ENCODE data around the gene ODAD3.
"Not testable (repeated sequence)": the region's sequence is repeated elsewhere in the genome, so short reads cannot be mapped to it uniquely, and the experiment has no call there.

DNA sequence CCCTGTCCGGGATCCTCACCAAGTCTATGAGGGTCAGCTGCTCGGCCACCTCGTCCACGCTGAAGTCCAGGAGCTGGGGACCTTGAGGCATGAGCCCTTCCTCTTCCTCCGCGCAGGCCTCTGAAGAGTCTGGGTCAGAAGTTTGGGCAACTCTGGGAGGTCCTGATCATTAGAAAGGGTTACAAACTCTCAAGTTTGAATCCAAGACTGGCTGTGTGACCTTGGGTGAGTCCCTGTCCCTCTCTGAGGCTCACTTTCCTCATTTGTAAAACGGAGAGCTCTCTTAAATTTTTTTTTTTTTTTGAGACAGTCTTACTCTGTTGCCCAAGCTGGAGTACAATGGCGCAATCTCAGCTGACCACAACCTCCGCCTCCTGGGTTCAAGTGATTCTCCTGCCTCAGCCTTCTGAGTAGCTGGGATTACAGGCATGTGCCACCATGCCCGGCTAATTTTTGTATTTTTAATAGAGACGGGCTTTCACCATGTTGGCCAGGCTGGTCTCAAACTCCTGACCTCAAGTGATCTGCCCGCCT lies 28.2 kb downstream of the ODAD3 start:
- TF ChIP-seq, protein P1, sequence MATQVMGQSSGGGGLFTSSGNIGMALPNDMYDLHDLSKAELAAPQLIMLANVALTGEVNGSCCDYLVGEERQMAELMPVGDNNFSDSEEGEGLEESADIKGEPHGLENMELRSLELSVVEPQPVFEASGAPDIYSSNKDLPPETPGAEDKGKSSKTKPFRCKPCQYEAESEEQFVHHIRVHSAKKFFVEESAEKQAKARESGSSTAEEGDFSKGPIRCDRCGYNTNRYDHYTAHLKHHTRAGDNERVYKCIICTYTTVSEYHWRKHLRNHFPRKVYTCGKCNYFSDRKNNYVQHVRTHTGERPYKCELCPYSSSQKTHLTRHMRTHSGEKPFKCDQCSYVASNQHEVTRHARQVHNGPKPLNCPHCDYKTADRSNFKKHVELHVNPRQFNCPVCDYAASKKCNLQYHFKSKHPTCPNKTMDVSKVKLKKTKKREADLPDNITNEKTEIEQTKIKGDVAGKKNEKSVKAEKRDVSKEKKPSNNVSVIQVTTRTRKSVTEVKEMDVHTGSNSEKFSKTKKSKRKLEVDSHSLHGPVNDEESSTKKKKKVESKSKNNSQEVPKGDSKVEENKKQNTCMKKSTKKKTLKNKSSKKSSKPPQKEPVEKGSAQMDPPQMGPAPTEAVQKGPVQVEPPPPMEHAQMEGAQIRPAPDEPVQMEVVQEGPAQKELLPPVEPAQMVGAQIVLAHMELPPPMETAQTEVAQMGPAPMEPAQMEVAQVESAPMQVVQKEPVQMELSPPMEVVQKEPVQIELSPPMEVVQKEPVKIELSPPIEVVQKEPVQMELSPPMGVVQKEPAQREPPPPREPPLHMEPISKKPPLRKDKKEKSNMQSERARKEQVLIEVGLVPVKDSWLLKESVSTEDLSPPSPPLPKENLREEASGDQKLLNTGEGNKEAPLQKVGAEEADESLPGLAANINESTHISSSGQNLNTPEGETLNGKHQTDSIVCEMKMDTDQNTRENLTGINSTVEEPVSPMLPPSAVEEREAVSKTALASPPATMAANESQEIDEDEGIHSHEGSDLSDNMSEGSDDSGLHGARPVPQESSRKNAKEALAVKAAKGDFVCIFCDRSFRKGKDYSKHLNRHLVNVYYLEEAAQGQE (IDR thresholded peaks at IDR 0.05; ENCODE audit: low read depth): not testable (repeated sequence)
- not testable (repeated sequence) for TF ChIP-seq EZH2 (IDR thresholded peaks at IDR 0.05)
